ENCODE data around the gene SMIM32. TPM values are rescaled to one million over a fixed set of nuclear protein-coding genes. Genes with fewer than 3 reads are reported as not detected.

The SMIM32 gene
- total RNA-seq, 2 experiments from 2014 or later, result not detected

DNA sequence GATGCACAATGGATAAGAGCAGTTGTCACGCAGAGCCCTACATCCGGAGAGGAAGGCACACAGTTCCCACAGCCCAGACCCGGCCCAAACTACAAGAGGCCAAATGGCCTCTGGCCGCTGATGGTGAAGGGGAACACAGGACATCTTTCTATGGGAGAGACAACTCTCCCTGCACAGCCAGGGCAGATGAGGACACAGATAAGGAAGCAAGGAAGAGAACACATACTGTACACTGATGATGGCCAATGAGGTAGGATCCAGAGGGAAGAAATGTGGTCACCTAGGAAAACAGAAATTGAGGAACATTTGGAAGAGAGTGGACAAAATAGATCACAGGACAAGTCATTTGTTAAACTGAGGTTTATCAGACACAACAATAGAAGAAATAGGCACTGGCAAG, 28.4 kb upstream of the SMIM32 start:
- DNase-seq (no peak), ATAC-seq (no peak)
- no peaks in the 10 kb centered on the region for H3K9me3 Mint-ChIP-seq (ENCODE audit: insufficient read depth)
- ChIA-PET POLR2A (no interaction called here), CTCF (no interaction called here)
- H3K36me3 Mint-ChIP-seq (ENCODE audit: low read depth), result no peaks in the 10 kb centered on the region
- no peak overlapping the region for H3K27ac Mint-ChIP-seq
- H3K4me1 Mint-ChIP-seq (ENCODE audit: low read depth), result no peaks in the 10 kb centered on the region
- peaks cover 5% of the 10 kb centered on the region for H3K27me3 Mint-ChIP-seq (ENCODE audit: low read depth)
- H3K4me3 Mint-ChIP-seq, result no peak overlapping the region

DNA sequence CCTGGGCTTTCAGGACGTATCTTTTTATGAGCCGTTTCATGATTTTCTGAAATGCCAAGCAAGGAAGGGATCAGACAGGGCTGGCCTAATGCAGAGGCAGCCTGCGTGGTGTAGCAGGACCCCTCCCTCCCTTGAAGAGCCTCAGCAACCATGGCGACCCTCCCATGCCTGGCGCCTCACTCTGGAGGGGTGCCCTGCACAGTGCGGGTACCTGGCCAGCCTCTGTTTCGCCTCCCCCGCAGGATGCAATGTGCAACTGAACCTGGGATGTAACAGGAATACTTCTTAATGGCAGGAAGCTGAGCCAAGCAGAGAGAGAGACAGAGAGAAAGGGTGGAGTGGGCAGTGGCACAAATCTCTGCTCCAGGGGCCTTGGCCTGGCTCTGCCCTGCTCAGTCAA, 23.3 kb upstream of the SMIM32 start:
- H3K4me1 Mint-ChIP-seq (ENCODE audit: low read depth), result no peaks in the 10 kb centered on the region
- POLR2A ChIA-PET, result no interaction called here
- no peaks in the 10 kb centered on the region for H3K27me3 Mint-ChIP-seq (ENCODE audit: low read depth)
- no peaks in the 10 kb centered on the region for H3K36me3 Mint-ChIP-seq (ENCODE audit: low read depth)
- no peak overlapping the region for H3K4me3 Mint-ChIP-seq
- CTCF ChIA-PET, result no interaction called here
- no peak overlapping the region for H3K27ac Mint-ChIP-seq
- DNase-seq (no peak), ATAC-seq (no peak)
- H3K9me3 Mint-ChIP-seq (ENCODE audit: insufficient read depth), result no peaks in the 10 kb centered on the region

DNA sequence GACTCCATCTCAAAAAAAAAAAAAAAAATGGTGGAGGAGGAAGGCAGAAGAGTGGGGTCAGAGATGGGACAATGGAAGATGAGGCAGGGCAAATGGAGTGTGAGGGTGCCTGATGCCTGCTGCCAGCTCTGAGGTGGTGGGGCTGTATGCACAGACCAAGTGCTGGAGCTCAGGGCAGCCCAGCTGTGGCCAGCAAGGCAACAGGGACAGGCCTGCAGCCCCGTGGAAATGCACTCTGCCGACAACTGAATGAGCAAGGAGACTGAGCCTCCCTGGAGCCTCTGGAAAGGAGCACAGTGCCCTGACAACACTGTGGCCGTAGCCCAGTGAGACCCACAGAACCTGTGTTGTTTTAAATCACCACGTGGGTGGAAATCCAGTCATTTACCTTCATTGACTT, 22.9 kb upstream of the SMIM32 start:
- no peak for ATAC-seq
- Mint-ChIP-seq H3K4me1 (ENCODE audit: low read depth) (no peaks in the 10 kb centered on the region), H3K36me3 (ENCODE audit: low read depth) (no peaks in the 10 kb centered on the region), H3K27ac (no peak overlapping the region), H3K9me3 (ENCODE audit: insufficient read depth) (no peaks in the 10 kb centered on the region), H3K4me3 (no peak overlapping the region), H3K27me3 (ENCODE audit: low read depth) (no peaks in the 10 kb centered on the region)
- DNase-seq, result no peak
- CTCF ChIA-PET, result no interaction called here
- POLR2A ChIA-PET, result no interaction called here

DNA sequence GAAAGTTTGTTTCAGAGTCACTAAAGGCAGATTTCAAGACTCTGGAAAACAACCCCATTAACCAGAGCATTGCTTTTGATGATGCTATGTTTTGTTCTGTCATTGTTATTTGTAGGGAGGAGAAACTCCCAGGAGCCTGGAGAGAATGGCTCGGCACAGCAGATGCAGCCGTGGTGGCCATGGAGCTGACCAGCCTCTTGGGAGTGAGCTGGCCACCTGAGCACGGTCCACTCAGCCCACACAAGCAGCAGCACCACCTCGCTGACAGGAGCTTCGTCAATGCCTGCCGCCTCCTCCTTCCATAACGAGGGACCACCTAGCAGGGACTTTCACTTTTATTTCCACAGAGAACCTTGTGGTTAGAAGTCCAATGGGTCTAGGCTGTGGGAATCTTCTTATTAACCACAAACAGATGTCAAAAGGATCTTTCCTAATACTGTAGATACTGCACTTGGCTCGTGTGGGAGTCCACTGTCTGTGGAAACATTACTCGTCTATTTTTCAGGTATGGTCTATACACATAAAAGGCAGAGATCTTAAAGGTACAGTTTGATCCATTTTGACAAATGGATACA, 21.0 kb upstream of the SMIM32 start:
- DNase-seq, result no peak
- ChIA-PET POLR2A (no interaction called here), CTCF (no interaction called here)
- Mint-ChIP-seq H3K9me3 (ENCODE audit: insufficient read depth) (no peaks in the 10 kb centered on the region), H3K4me1 (ENCODE audit: low read depth) (no peaks in the 10 kb centered on the region), H3K4me3 (no peak overlapping the region), H3K36me3 (ENCODE audit: low read depth) (no peaks in the 10 kb centered on the region), H3K27ac (no peak overlapping the region), H3K27me3 (ENCODE audit: low read depth) (no peaks in the 10 kb centered on the region)
- no peak for ATAC-seq

DNA sequence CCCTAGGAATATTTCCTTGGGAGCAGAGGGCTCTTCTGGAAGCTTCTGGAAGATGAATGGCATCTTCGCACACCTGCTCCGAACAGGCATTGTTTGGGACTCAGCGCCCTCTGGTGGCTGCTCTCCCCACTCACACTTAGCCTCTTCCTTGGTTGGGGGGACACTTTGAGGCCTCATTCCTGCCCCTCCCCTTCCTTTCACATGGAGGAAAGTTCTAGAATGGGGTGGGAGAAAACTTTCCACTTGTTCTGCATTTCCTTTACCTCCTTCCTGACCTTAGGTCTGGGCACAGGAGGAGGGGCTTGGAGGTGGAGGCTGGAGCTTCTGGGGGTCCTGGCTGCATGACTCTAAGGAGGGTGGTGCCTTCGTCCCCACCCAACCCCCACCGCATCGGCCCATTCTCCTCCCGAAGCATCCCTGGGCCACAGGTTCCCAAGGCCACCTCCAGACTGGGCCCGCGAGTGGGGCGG, 19.3 kb upstream of the SMIM32 start:
- peak; percentile 69 for ATAC-seq

DNA sequence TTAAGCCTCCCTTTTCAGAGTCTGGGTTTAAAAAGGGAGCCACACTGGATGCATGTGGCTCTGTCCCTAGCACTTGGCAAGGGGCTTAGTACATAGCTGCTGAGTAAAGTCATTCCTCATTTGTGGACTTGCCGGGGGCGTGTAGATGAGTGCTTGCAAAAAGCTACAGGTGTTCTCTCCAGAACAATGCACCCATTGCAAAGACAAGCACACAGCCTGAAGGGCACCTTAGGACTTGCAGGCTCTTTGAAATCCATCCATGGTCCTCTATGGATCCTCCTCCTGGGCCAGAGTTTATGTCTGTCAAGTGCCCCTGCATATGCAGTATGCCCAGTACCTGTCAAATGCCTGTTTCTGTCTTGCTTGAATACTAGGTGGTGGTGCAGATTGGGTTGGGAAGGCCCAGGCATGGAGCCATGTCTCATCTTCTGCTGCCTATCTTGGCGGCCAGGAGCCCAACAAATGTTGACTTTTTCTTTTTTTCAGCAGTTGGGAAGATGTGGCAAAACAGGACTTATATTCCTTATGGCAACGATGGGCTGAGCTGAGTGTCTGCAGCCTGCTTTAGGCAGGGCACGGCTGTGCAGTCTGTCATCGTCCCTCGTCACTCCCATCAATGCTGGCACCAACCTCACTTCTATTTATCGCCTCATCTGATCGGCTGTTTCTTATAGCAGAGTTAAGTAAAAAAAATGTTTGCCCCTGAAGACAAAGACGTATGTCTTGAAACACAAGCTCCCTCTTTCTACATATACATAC, 18.5 kb upstream of the SMIM32 start:
- no peaks in the 10 kb centered on the region for H3K36me3 Mint-ChIP-seq (ENCODE audit: low read depth)
- no peak overlapping the region for H3K4me3 Mint-ChIP-seq
- no peaks in the 10 kb centered on the region for H3K4me1 Mint-ChIP-seq (ENCODE audit: low read depth)
- no peak for DNase-seq
- no peaks in the 10 kb centered on the region for H3K27me3 Mint-ChIP-seq (ENCODE audit: low read depth)
- POLR2A ChIA-PET, result no interaction called here
- ATAC-seq, result no peak
- CTCF ChIA-PET, result interaction anchor here (0.6 to 1.7 kb wide), 11 partner anchors 12 to 325 kb away, joined by 3 to 6 read pairs (median 3); no protein-coding TSS in a partner anchor
- no peak overlapping the region for H3K27ac Mint-ChIP-seq
- no peaks in the 10 kb centered on the region for H3K9me3 Mint-ChIP-seq (ENCODE audit: insufficient read depth)

More for the DNA sequence above, 19.3 kb upstream of the SMIM32 start:
- Mint-ChIP-seq H3K4me1 (ENCODE audit: low read depth) (no peaks in the 10 kb centered on the region), H3K9me3 (ENCODE audit: insufficient read depth) (no peaks in the 10 kb centered on the region), H3K27ac (no peak overlapping the region), H3K36me3 (ENCODE audit: low read depth) (no peaks in the 10 kb centered on the region), H3K27me3 (ENCODE audit: low read depth) (no peaks in the 10 kb centered on the region), H3K4me3 (no peak overlapping the region)
- DNase-seq, result peak; percentile 67
- CTCF ChIA-PET, result interaction anchor here (0.7 to 1.7 kb wide), 10 partner anchors 12 to 326 kb away, joined by 3 to 6 read pairs (median 3); no protein-coding TSS in a partner anchor
- POLR2A ChIA-PET, result no interaction called here

DNA sequence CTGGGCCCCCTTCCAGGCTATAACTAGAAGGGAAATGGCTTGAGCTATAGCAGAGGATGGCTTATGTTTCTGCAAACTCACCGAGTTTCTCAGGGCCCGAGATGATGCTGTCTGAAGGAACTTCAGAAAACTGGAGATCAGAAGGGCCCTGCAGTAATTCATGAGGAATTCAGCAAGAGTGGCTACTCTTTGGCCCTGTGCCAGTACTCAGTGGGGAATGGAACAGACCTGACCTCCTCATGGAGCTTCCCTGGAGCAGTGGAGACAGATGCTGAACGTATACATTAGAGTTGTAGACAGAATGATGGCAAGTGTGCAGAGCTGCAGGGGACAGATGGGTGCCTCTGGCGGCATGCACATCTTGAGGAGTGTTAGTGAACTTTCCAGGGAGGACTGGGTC, 17.3 kb upstream of the SMIM32 start:
- no peak overlapping the region for H3K27ac Mint-ChIP-seq
- POLR2A ChIA-PET, result no interaction called here
- ATAC-seq (no peak), DNase-seq (no peak)
- no peaks in the 10 kb centered on the region for H3K27me3 Mint-ChIP-seq (ENCODE audit: low read depth)
- no peaks in the 10 kb centered on the region for H3K4me1 Mint-ChIP-seq (ENCODE audit: low read depth)
- no peak overlapping the region for H3K4me3 Mint-ChIP-seq
- CTCF ChIA-PET, result no interaction called here
- H3K36me3 Mint-ChIP-seq (ENCODE audit: low read depth), result no peaks in the 10 kb centered on the region
- no peaks in the 10 kb centered on the region for H3K9me3 Mint-ChIP-seq (ENCODE audit: insufficient read depth)

DNA sequence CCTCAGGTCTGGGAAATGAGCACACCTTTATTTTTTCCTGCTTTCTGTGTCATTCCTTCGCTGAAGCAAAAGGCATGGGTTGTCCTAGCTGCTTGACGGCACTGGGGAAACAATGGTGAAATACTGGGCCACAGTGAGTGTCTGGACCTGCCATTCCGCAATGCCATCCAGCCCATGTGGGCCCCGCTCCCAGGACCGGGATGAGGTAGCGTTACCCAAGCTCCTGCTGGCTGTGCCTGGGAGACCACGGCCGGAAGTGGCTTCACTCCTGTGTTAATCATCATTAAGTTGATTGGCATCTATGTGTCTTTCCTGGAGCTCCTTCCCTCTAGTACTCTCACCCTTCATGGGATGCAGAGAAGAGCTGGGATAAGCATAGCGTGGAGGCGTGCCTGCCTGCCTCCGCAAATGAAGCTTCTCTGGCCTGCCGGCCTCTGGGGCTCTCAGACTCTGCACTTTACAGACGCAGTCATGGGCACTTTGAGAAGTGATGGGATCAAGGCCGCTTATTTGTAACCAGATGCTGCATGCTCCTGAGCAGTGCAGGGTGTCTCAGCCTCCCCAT, 16.5 kb upstream of the SMIM32 start:
- Mint-ChIP-seq H3K27ac (no peak overlapping the region), H3K4me1 (ENCODE audit: low read depth) (no peaks in the 10 kb centered on the region), H3K36me3 (ENCODE audit: low read depth) (no peaks in the 10 kb centered on the region), H3K4me3 (no peak overlapping the region), H3K9me3 (ENCODE audit: insufficient read depth) (no peaks in the 10 kb centered on the region), H3K27me3 (ENCODE audit: low read depth) (peaks cover 2% of the 10 kb centered on the region)
- ChIA-PET POLR2A (no interaction called here), CTCF (no interaction called here)
- ATAC-seq (no peak), DNase-seq (no peak)

DNA sequence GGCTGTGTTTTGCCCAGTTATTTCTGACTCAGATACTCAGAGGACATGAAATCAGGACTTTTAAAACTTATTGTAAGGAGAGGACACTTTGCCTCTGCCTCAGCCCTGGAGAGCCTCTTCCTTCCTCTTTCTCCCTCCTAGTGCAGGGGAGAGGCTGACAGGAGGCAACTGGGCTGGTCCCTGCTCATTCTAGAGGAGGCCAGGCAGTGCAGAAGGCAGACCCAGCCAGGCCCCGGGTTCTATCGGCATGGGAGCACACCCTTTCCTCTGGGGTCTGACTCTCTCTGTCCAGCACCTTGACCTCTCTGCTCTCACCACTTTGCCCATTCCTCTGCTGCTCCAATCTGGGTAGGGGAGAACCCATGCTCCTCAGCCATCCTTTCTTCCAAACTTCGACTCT, 16.0 kb upstream of the SMIM32 start:
- DNase-seq, result no peak
- no peak for ATAC-seq
- Mint-ChIP-seq H3K27ac (no peak overlapping the region), H3K4me3 (no peak overlapping the region), H3K4me1 (ENCODE audit: low read depth) (no peaks in the 10 kb centered on the region), H3K36me3 (ENCODE audit: low read depth) (no peaks in the 10 kb centered on the region), H3K9me3 (ENCODE audit: insufficient read depth) (no peaks in the 10 kb centered on the region), H3K27me3 (ENCODE audit: low read depth) (peaks cover 2% of the 10 kb centered on the region)
- ChIA-PET CTCF (no interaction called here), POLR2A (no interaction called here)

DNA sequence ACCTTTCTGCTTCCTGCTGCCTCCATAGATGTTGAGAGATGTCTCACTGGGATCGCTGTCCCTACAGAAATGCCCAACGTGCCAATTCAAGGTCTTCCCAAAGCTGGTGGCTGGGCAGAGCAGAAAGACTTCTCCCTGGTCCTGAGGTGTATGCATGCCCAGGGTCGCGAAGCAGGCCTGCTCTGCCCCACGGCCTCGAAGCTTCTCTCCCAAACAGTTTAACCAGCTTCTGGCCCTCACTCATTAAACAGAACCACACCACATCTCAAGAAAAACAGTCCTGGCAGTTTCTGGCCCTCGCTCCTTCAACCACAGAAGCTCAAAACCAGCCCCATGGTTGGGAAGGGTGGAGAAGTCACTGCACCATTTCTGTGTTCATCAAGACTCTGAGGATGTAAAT, 14.7 kb upstream of the SMIM32 start:
- H3K4me3 Mint-ChIP-seq, result no peak overlapping the region
- no peaks in the 10 kb centered on the region for H3K36me3 Mint-ChIP-seq (ENCODE audit: low read depth)
- ChIA-PET CTCF (no interaction called here), POLR2A (no interaction called here)
- H3K4me1 Mint-ChIP-seq (ENCODE audit: low read depth), result no peaks in the 10 kb centered on the region
- no peak for DNase-seq
- peaks cover 7% of the 10 kb centered on the region for H3K27me3 Mint-ChIP-seq (ENCODE audit: low read depth)
- ATAC-seq, result no peak
- H3K27ac Mint-ChIP-seq, result no peak overlapping the region
- H3K9me3 Mint-ChIP-seq (ENCODE audit: insufficient read depth), result no peaks in the 10 kb centered on the region

DNA sequence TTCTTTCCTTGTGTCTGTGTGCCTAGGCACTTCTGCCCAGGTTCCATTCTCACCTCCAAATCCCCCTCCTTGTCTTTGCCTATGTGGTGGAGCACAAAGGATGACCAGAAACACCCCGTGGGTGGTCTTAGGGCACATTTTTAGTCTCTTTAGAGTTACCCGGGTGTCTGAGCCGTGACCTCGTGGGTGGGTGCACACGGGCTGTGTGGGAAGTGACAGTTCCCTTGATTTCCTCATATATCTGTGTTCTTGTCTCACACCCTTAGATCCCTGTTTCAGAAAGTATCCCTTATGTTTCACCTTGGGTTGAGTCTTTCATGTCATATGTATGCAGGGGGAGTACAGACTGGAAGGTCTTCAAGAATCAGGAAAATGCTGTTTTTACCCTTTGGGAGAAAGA, 13.4 kb upstream of the SMIM32 start:
- DNase-seq (no peak), ATAC-seq (no peak)
- H3K36me3 Mint-ChIP-seq (ENCODE audit: low read depth), result no peaks in the 10 kb centered on the region
- peaks cover 15% of the 10 kb centered on the region for H3K27me3 Mint-ChIP-seq (ENCODE audit: low read depth)
- no peaks in the 10 kb centered on the region for H3K4me1 Mint-ChIP-seq (ENCODE audit: low read depth)
- ChIA-PET POLR2A (no interaction called here), CTCF (no interaction called here)
- H3K4me3 Mint-ChIP-seq, result no peak overlapping the region
- no peaks in the 10 kb centered on the region for H3K9me3 Mint-ChIP-seq (ENCODE audit: insufficient read depth)
- no peak overlapping the region for H3K27ac Mint-ChIP-seq

DNA sequence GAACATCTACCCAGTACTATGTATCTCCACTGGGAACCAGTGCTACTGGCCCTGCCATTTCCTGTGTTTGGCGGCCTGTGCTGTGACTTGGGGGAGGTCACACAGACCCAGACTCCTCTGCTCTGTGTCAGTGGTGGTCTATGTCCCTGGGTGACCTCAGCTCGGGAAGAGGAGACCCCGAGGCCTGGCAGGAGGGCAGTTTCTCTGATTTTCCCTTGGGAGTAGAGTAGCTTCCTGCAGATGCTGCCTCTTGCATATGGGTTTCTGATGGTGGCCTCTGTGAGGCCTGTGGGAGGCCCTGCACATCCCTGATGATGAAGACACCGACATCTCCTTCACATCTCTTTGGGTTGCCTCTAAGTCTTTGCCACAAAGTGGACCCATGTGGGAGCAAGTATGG, 13.0 kb upstream of the SMIM32 start:
- no peak overlapping the region for H3K4me3 Mint-ChIP-seq
- no peak for DNase-seq
- H3K27ac Mint-ChIP-seq, result no peak overlapping the region
- no peak for ATAC-seq
- H3K4me1 Mint-ChIP-seq (ENCODE audit: low read depth), result no peaks in the 10 kb centered on the region
- POLR2A ChIA-PET, result no interaction called here
- CTCF ChIA-PET, result no interaction called here
- H3K9me3 Mint-ChIP-seq (ENCODE audit: insufficient read depth), result no peaks in the 10 kb centered on the region
- no peaks in the 10 kb centered on the region for H3K36me3 Mint-ChIP-seq (ENCODE audit: low read depth)
- peaks cover 15% of the 10 kb centered on the region for H3K27me3 Mint-ChIP-seq (ENCODE audit: low read depth)

Data from activated CD8-positive, alpha-beta T cell treated with anti-CD3 and anti-CD28 coated beads, Interleukin-2, amount 10 ng/mL, durations not matched to agents 7 days and 5 days (primary cell).